Motor neuron (in vitro differentiated cells): ENCODE data around the gene ZNF333. TPM values are rescaled to one million over a fixed set of nuclear protein-coding genes. Genes with fewer than 3 reads are reported as not detected.

Experiments
- ATAC-seq, 8 experiments: fragments of 200-7000 bp; cut with Tn5 transposase; replicated peaks in 6 of 8; 2 replicates each; pipeline ENCODE4 v1.8.0; 2021; ENCODE audit warnings: mild to moderate bottlenecking in 8 of 8, moderate library complexity in 8 of 8
- H3K27ac ChIP-seq, 2 donors: fragments of 250-450 bp; sonication (Bioruptor Pico); 2 replicates each; pipeline ENCODE4 v1.9.0; 2021; ENCODE audit warnings: antibody characterized with exemption in 2 of 2, mild to moderate bottlenecking in 2 of 2, moderate library complexity in 1 of 2
- H3K4me1 ChIP-seq, 2 donors: fragments of 250-450 bp; sonication (Bioruptor Pico); replicated peaks in 1 of 2; 2 replicates each; pipeline ENCODE4 v1.6.1; 2021; ENCODE audit warnings: antibody characterized with exemption in 2 of 2, mild to moderate bottlenecking in 2 of 2, moderate library complexity in 1 of 2
- H3K4me3 ChIP-seq, 5 donors: fragments of 250-450 bp; sonication (Bioruptor Pico); 2 replicates each; pipeline ENCODE4 v1.9.0; 2021; ENCODE audit warnings: antibody characterized with exemption in 5 of 5, mild to moderate bottlenecking in 5 of 5, moderate library complexity in 4 of 5
- WGBS, 10 experiments: fragments of 450-650 bp; shearing (Covaris generic); methylation state at CpG; one replicate each; pipeline ENCODE4 v1.0.0; 2022; 5-methylcytosine and 5-hydroxymethylcytosine counted together
- in situ Hi-C, 9 experiments: fragments of 400-800 bp; cut with MboI; loops; one replicate each; pipeline ENCODE4 v1.15.0; 2021; ENCODE audit warnings: low sequenced_read_pairs in 9 of 9, low pct_unique_long_range_greater_than_20kb in 2 of 9; ENCODE audit not compliant: unreplicated experiment in 9 of 9
- total RNA-seq, 8 experiments: library from RNA; unstranded; fragments of 300-600 nt; gene quantifications; 2 replicates each; pipeline versions ENCODE4 v1.2.3 to v1.2.4, GENCODE V29; 2022

Gene ZNF333
- 10 to 100 TPM in 6 of 8 experiments, 1 to 10 TPM in 2; 9.5 to 27.8 (median 19.8) TPM for total RNA-seq

- WGBS, 10 experiments: 0 to 13% (median 0%) methylated on average over 1 to 3 of the region's 66 CpGs; no CpG with 5 or more reads in 4 of the 10 experiments
- peak within 1 kb of the TSS; percentile 97 to 98 for H3K27ac ChIP-seq
- in situ Hi-C loops: loop anchor here in 1 of 9 experiments (5.0 kb wide), 1 partner anchor 118 kb away; the partner anchor contains the start of gene NDUFB7
- ATAC-seq: peak; percentile 94 to 98 (median 97)
- H3K4me3 ChIP-seq: peak within 1 kb of the TSS; percentile 48 to 91 (median 61)
- peaks cover 6 to 12% of the 10 kb centered on the region in 2 donors for H3K4me1 ChIP-seq
Measured at GRCh38 chr19:14689598-14690503, at the start of gene ZNF333. ZNF333 (plus strand) TSS chr19:14690048; CDS start chr19:14693492, 3,444 bp downstream.

GRCh38 chr19:14648506-14648905 lies 41.3 kb upstream of the ZNF333 start:
- 15 to 90% (median 72%) methylated on average over 1 to 2 of the region's 2 CpGs for WGBS, 10 experiments

GRCh38 chr19:14649020-14649419 lies 40.8 kb upstream of the ZNF333 start:
- in situ Hi-C loops: no loop called here
- H3K4me1 ChIP-seq: no peaks in the 10 kb centered on the region
- WGBS, 10 experiments: 2 to 62% (median 29%) methylated on average over 4 of the region's 4 CpGs
- H3K27ac ChIP-seq: no peak overlapping the region
- no peak overlapping the region for H3K4me3 ChIP-seq
- ATAC-seq: no peak

More at GRCh38 chr19:14648506-14648905, 41.3 kb upstream of the ZNF333 start:
- in situ Hi-C loops: no loop called here
- ATAC-seq: no peak
- no peak overlapping the region for H3K27ac ChIP-seq
- H3K4me3 ChIP-seq: no peak overlapping the region
- H3K4me1 ChIP-seq: no peaks in the 10 kb centered on the region

- Histone ChIP-seq H3K4me1 (no peaks in the 10 kb centered on the region), H3K27ac (no peak overlapping the region), H3K4me3 (no peak overlapping the region)
- ATAC-seq: no peak
- in situ Hi-C loops: no loop called here
- 0 to 54% (median 39%) methylated on average over 1 to 2 of the region's 2 CpGs for whole genome bisulfite sequencing, 10 experiments
Measured at GRCh38 chr19:14650161-14650560, 39.7 kb upstream of the ZNF333 start.

GRCh38 chr19:14654786-14655560 lies 34.9 kb upstream of the ZNF333 start:
- no peak overlapping the region for H3K27ac ChIP-seq
- no peaks in the 10 kb centered on the region for H3K4me1 ChIP-seq
- H3K4me3 ChIP-seq: no peak overlapping the region
- in situ Hi-C loops: no loop called here
- no peak for ATAC-seq
- WGBS, 10 experiments: 0 to 85% (median 30%) methylated on average over 2 to 7 of the region's 7 CpGs; no CpG with 5 or more reads in 1 of the 10 experiments

- no peak for ATAC-seq
- Histone ChIP-seq H3K27ac (no peak overlapping the region), H3K4me1 (no peaks in the 10 kb centered on the region), H3K4me3 (no peak overlapping the region)
- WGBS, 10 experiments: 15 to 100% (median 63%) methylated on average over 1 to 9 of the region's 11 CpGs; no CpG with 5 or more reads in 2 of the 10 experiments
- in situ Hi-C loops: no loop called here
Measured at GRCh38 chr19:14655726-14656125, 34.1 kb upstream of the ZNF333 start.

- WGBS, 10 experiments: 4 to 76% (median 49%) methylated on average over 1 to 6 of the region's 6 CpGs
Measured at GRCh38 chr19:14659874-14660489, 29.9 kb upstream of the ZNF333 start.

GRCh38 chr19:14661372-14661924 lies 28.4 kb upstream of the ZNF333 start:
- Histone ChIP-seq H3K27ac (no peak overlapping the region), H3K4me1 (no peaks in the 10 kb centered on the region), H3K4me3 (no peak overlapping the region)
- ATAC-seq: no peak
- in situ Hi-C loops: no loop called here
- whole genome bisulfite sequencing, 10 experiments: 24 to 83% (median 59%) methylated on average over 1 to 12 of the region's 12 CpGs; no CpG with 5 or more reads in 1 of the 10 experiments

More at GRCh38 chr19:14659874-14660489, 29.9 kb upstream of the ZNF333 start:
- Histone ChIP-seq H3K4me1 (no peaks in the 10 kb centered on the region), H3K4me3 (no peak overlapping the region), H3K27ac (no peak overlapping the region)
- ATAC-seq: no peak
- in situ Hi-C loops: no loop called here

- H3K27ac ChIP-seq: no peak overlapping the region
- in situ Hi-C loops: no loop called here
- no peak overlapping the region for H3K4me3 ChIP-seq
- H3K4me1 ChIP-seq: no peaks in the 10 kb centered on the region
- no peak for ATAC-seq
- 0 to 100% (median 0%) methylated on average over 1 to 2 of the region's 3 CpGs; no CpG with 5 or more reads in 3 of the 10 experiments for WGBS, 10 experiments
Measured at GRCh38 chr19:14669940-14670339, 19.9 kb upstream of the ZNF333 start.

- no peaks in the 10 kb centered on the region for H3K4me1 ChIP-seq
- no peak for ATAC-seq
- no peak overlapping the region for H3K4me3 ChIP-seq
- H3K27ac ChIP-seq: no peak overlapping the region
- in situ Hi-C loops: no loop called here
- 0 to 75% (median 8%) methylated on average over 1 to 2 of the region's 2 CpGs; no CpG with 5 or more reads in 1 of the 10 experiments for WGBS, 10 experiments
Measured at GRCh38 chr19:14670408-14670807, 19.4 kb upstream of the ZNF333 start.

GRCh38 chr19:14672188-14672872 lies 17.5 kb upstream of the ZNF333 start:
- ATAC-seq: no peak
- WGBS, 10 experiments: 33 to 83% (median 46%) methylated on average over 1 to 3 of the region's 3 CpGs; no CpG with 5 or more reads in 4 of the 10 experiments

GRCh38 chr19:14673088-14673487 lies 16.8 kb upstream of the ZNF333 start:
- WGBS, 10 experiments: 14 to 50% (median 30%) methylated on average over 1 of the region's 1 CpG; no CpG with 5 or more reads in 5 of the 10 experiments
- no peak for ATAC-seq
- no peak overlapping the region for H3K27ac ChIP-seq
- H3K4me1 ChIP-seq: no peaks in the 10 kb centered on the region
- in situ Hi-C loops: no loop called here
- H3K4me3 ChIP-seq: no peak overlapping the region

More at GRCh38 chr19:14672188-14672872, 17.5 kb upstream of the ZNF333 start:
- H3K27ac ChIP-seq: no peak overlapping the region
- H3K4me3 ChIP-seq: no peak overlapping the region
- in situ Hi-C loops: no loop called here
- H3K4me1 ChIP-seq: no peaks in the 10 kb centered on the region
